ENCODE data around the gene RNF213.
"Not testable (repeated sequence)": the region's sequence is repeated elsewhere in the genome, so short reads cannot be mapped to it uniquely, and the experiment has no call there.

Gene RNF213

GRCh38 chr17:80397034-80397387 lies 136.4 kb downstream of the RNF213 start:
- no peak overlapping the region for H3K4me3 ChIP-seq (ENCODE audit: low read length)
- no peak for TF ChIP-seq CTCF (conservative IDR thresholded peaks at IDR 0.05; ENCODE audit: low read depth, low read length)
- no peak for DNase-seq (ENCODE audit: low read depth)

- DNase-seq (ENCODE audit: low read depth), result no peak
- H3K4me3 ChIP-seq (ENCODE audit: low read length), result no peak overlapping the region
- no peak for TF ChIP-seq CTCF (conservative IDR thresholded peaks at IDR 0.05; ENCODE audit: low read depth, low read length)
Observed at GRCh38 chr17:80397686-80398085, 137.0 kb downstream of the RNF213 start.

DNA sequence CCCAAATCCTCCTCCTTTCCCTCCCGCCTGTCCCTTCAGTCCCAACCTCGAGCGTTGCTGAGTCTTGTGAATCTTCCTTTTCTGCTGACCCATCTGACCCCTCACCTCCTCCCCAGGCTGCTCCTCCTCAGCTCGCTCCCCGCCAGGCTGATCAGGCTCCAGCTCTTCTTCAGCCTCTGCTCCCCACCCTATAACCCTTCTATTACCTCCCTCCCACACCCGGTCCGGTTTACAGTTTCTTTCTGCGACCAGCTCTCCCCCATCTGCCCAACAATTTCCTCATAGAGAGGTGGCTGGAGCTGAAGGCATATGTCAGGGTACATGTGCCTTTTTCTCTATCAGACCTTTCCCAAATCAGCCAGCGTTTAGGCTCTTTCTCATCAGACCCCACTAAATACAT lies 140.4 kb downstream of the RNF213 start:
- not testable (repeated sequence) for DNase-seq (ENCODE audit: low read depth); H3K4me3 ChIP-seq (ENCODE audit: low read length)

DNA sequence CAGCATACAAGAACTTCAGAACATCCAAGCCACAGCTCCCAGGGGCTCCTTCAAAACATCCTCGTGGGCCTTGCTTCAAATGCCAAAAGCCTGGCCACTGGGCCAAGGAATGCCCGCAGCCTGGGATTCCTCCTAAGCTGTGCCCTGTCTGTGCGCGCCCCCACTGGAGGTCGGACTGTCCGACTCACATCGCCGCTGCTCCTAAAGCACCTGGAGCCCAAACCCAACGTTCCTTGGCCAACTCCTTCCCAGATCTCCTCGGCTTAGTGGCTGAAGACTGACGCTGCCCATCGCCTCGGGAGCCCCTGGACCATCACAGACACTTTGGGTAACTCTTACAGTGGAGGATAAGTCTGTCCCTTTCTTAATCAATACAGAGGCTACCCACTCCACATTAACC lies 141.4 kb downstream of the RNF213 start:
- not testable (repeated sequence) for DNase-seq (ENCODE audit: low read depth)

GRCh38 chr17:80402959-80403358 lies 142.3 kb downstream of the RNF213 start:
- DNase-seq (ENCODE audit: low read depth), result no peak
- no peak for TF ChIP-seq CTCF (conservative IDR thresholded peaks at IDR 0.05; ENCODE audit: low read depth, low read length)
- H3K4me3 ChIP-seq (ENCODE audit: low read length), result no peak overlapping the region

More for the DNA sequence above, 141.4 kb downstream of the RNF213 start:
- not testable (repeated sequence) for H3K4me3 ChIP-seq (ENCODE audit: low read length)

GRCh38 chr17:80406146-80406545 lies 145.5 kb downstream of the RNF213 start:
- DNase-seq (ENCODE audit: low read depth), result no peak
- no peak for TF ChIP-seq CTCF (conservative IDR thresholded peaks at IDR 0.05; ENCODE audit: low read depth, low read length)
- H3K4me3 ChIP-seq (ENCODE audit: low read length), result no peak overlapping the region

GRCh38 chr17:80407917-80408316 lies 147.3 kb downstream of the RNF213 start:
- DNase-seq (ENCODE audit: low read depth); H3K4me3 ChIP-seq (ENCODE audit: low read length): not testable (repeated sequence)

- no peak for TF ChIP-seq CTCF (conservative IDR thresholded peaks at IDR 0.05; ENCODE audit: low read depth, low read length)
- no peak for DNase-seq (ENCODE audit: low read depth)
- no peak overlapping the region for H3K4me3 ChIP-seq (ENCODE audit: low read length)
Observed at GRCh38 chr17:80408872-80409271, 148.2 kb downstream of the RNF213 start.

GRCh38 chr17:80409626-80410025 lies 149.0 kb downstream of the RNF213 start:
- H3K4me3 ChIP-seq (ENCODE audit: low read length), result no peak overlapping the region
- DNase-seq (ENCODE audit: low read depth), result no peak
- TF ChIP-seq CTCF (conservative IDR thresholded peaks at IDR 0.05; ENCODE audit: low read depth, low read length), result no peak

- not testable (repeated sequence) for DNase-seq (ENCODE audit: low read depth); H3K4me3 ChIP-seq (ENCODE audit: low read length)
Observed at GRCh38 chr17:80410441-80411087, 149.9 kb downstream of the RNF213 start.
